Lower lobe of right lung (tissue), 2 donors: ENCODE data around the gene ZNF697. TPM values are rescaled to one million over a fixed set of nuclear protein-coding genes. Genes with fewer than 3 reads are reported as not detected.
A peak's percentile ranks its signal among the peaks of the same experiment; 100 is the strongest.
"Not testable (repeated sequence)": the region's sequence is repeated elsewhere in the genome, so short reads cannot be mapped to it uniquely, and the experiment has no call there.

ENCODE experiments used
- ATAC-seq, 2 donors: fragments of 200-7000 bp; cut with Tn5 transposase; one replicate each; pipeline ENCODE4 v1.9.1; 2020 to 2022; ENCODE audit warnings: mild to moderate bottlenecking in 2 of 2, moderate library complexity in 2 of 2
- DNase-seq: peaks from one replicate; pipeline ENCODE4 v3.0.0-alpha.2; 2020
- H3K27ac ChIP-seq: fragments of 200-600 bp; one replicate; pipeline ENCODE4 v1.8.0; 2022
- H3K27me3 ChIP-seq: fragments of 200-600 bp; one replicate; pipeline ENCODE4 v1.8.0; 2022; ENCODE audit warnings: low read depth
- H3K36me3 ChIP-seq: fragments of 200-600 bp; one replicate; pipeline ENCODE4 v1.8.0; 2022; ENCODE audit warnings: mild to moderate bottlenecking
- H3K4me1 ChIP-seq: fragments of 200-600 bp; one replicate; pipeline ENCODE4 v1.8.0; 2022
- H3K4me3 ChIP-seq: fragments of 200-600 bp; one replicate; pipeline ENCODE4 v1.8.0; 2022; ENCODE audit warnings: mild to moderate bottlenecking
- H3K9me3 ChIP-seq: fragments of 200-600 bp; one replicate; pipeline ENCODE4 v1.8.0; 2022
- intact Hi-C: fragments of 100-400 bp; cut with DNase I; formaldehyde crosslinking; loops from one replicate; pipeline ENCODE4 v1.11.0; 2022
- long read RNA-seq: library from polyadenylated mRNA; unstranded; transcript quantifications from one replicate; pipeline ENCODE4 v2.0.0, GENCODE V29; 2021
- total RNA-seq: library from RNA; stranded (reverse); fragmentation: NEBNext Ultra II Directional; extraction: Animal tissue kit (Norgen Biotek cat#: 25700); gene quantifications from one replicate; pipeline ENCODE4 v1.2.1, GENCODE V29; 2021
- TF ChIP-seq, protein P1 (sequence below): fragments of 200-600 bp; IDR thresholded peaks from one replicate; pipeline ENCODE4 v1.8.0; 2022; ENCODE audit warnings: antibody characterized with exemption, mild to moderate bottlenecking
- donor health status: DM: no; HTN: yes; CAD: no; lungs with severe emphysema.

Gene ZNF697
- 8.7 TPM for total RNA-seq
- long read RNA-seq = 0 reads

DNA sequence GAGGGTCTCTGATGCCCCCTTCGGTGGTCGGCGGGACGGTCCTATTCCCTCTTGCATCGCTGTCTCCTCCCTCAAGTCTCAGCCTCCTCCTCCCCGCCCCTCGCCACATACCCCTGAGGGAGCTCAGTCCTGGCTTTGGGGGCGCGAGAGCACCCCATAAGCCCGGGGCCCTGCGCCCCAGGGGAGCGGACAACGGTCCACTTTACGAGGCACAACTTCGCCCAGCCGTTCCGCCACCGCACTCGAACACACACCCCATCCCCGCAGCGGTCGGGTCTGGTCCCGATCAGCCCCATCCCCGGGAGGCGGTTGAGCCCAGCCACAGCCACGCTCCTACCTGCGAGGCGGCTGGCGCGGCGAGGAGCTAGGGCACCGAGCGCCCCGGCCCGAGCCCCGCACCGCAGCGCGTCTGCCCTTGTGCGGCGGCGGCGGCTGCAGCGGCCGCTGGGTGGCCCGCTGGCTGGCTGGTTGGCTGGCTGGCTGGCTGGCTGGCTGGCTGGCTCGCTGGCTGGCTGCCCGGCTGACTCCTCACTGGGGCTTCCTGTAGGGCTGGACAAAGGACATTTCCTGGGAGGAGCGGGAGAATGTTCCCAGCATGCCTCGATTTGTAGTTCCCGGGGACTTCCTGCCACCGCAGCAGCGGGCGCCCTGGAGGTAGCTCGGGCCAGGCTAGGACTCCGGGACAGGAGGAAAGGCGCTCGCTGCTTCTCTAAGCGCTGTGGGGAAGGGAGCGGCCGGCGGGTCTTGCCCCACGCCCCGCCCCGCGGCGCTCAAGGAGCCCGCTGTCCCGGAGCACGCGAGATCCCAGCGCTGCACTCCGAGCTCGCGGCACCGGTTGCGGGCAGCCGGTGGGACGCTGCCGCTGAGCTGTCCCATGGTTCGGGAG is at the start of gene ZNF697:
Gene ZNF697, minus strand, starts transcription at position 533 of the 886 bp plus-strand sequence. CDS start 22,166 bp downstream, outside the sequence.
- ATAC-seq = peak; percentile 97 to 98

DNA sequence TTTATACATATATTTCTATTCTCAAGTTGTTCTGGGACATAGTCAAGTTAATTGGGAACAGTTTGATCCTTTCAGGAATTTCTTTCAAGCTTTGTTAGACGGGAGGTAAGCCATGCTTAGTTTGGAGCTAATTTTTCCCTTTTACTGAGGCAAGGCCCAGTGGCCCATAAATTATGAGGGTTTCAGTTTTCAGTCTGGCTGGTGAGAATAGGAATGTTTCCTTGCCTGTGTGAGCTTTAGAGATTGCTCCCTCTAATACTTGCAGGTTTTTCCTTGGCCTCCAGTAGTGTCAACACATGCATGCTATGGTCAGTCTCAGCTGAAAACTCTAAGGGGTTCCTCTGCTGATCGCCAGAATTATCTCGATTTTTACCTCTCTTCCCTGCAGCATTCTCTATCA is 49.5 kb upstream of the ZNF697 start:
- H3K9me3 ChIP-seq = peaks cover 11% of the 10 kb centered on the region
- intact Hi-C loops = no loop called here
- no peaks in the 10 kb centered on the region for H3K27me3 ChIP-seq
- no peak overlapping the region for H3K4me3 ChIP-seq
- no peak overlapping the region for H3K27ac ChIP-seq
- no peaks in the 10 kb centered on the region for H3K36me3 ChIP-seq
- TF ChIP-seq, protein P1, sequence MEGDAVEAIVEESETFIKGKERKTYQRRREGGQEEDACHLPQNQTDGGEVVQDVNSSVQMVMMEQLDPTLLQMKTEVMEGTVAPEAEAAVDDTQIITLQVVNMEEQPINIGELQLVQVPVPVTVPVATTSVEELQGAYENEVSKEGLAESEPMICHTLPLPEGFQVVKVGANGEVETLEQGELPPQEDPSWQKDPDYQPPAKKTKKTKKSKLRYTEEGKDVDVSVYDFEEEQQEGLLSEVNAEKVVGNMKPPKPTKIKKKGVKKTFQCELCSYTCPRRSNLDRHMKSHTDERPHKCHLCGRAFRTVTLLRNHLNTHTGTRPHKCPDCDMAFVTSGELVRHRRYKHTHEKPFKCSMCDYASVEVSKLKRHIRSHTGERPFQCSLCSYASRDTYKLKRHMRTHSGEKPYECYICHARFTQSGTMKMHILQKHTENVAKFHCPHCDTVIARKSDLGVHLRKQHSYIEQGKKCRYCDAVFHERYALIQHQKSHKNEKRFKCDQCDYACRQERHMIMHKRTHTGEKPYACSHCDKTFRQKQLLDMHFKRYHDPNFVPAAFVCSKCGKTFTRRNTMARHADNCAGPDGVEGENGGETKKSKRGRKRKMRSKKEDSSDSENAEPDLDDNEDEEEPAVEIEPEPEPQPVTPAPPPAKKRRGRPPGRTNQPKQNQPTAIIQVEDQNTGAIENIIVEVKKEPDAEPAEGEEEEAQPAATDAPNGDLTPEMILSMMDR = no peak
- DNase-seq = no peak
- ATAC-seq = no peak
- H3K4me1 ChIP-seq = no peaks in the 10 kb centered on the region

More for the DNA sequence above, at the start of gene ZNF697:
- no peaks in the 10 kb centered on the region for H3K9me3 ChIP-seq
- peak within 1 kb of the TSS; percentile 89 for H3K4me3 ChIP-seq
- no peaks in the 10 kb centered on the region for H3K36me3 ChIP-seq
- peaks cover 17% of the 10 kb centered on the region for H3K4me1 ChIP-seq
- TF ChIP-seq, protein P1 = no peak
- H3K27ac ChIP-seq = peak within 1 kb of the TSS; percentile 87
- H3K27me3 ChIP-seq = no peaks in the 10 kb centered on the region
- intact Hi-C loops = no loop called here
- peak; percentile 97 for DNase-seq

DNA sequence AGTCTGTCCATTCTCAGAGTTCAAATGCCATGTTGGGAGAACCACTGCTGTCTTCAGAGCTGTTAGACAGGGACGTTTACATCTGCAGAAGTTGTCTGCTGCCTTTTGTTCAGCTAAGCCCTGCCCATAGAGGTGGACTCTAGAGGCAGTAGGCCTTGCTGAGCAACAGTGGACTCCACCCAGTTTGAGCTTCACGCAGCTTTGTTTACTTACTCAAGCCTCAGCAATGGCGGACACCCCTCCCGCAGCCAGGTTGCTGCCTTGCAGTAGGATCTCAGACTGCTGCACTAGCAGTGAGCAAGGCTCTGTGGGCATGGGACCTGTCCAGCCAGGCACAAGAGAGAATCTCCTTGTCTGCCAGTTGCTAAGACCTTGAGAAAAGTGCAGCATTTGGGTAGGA is 48.8 kb upstream of the ZNF697 start:
- DNase-seq, intact Hi-C loops, ATAC-seq: not testable (repeated sequence)

DNA sequence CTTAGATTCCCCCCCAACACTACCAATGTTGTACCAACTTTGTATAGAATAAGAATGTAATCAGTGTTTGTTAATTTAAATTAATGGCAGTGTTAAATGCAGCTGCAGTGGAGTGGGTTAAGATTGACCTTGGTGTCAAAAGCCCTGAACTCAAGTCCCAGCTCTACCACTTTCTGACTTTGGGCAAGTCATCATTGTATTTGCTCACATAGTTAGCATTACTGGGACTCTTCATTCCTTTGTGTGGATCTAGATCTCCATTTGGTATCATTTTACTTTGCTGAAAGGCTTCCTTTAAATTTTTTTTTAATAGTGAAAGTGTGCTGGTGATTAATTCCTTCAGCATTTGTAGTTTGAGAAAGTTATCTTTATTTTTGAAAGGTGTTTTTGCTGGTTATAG is 41.4 kb upstream of the ZNF697 start:
- no peak for DNase-seq
- Histone ChIP-seq H3K4me3 (no peak overlapping the region), H3K27ac (no peak overlapping the region), H3K9me3 (no peaks in the 10 kb centered on the region), H3K36me3 (no peaks in the 10 kb centered on the region), H3K4me1 (no peaks in the 10 kb centered on the region), H3K27me3 (no peaks in the 10 kb centered on the region)
- TF ChIP-seq, protein P1 = no peak
- no peak for ATAC-seq
- intact Hi-C loops = no loop called here

More for the DNA sequence above, 48.8 kb upstream of the ZNF697 start:
- H3K4me1 ChIP-seq, H3K27me3 ChIP-seq, H3K4me3 ChIP-seq, H3K9me3 ChIP-seq, H3K27ac ChIP-seq, H3K36me3 ChIP-seq: not testable (repeated sequence)

DNA sequence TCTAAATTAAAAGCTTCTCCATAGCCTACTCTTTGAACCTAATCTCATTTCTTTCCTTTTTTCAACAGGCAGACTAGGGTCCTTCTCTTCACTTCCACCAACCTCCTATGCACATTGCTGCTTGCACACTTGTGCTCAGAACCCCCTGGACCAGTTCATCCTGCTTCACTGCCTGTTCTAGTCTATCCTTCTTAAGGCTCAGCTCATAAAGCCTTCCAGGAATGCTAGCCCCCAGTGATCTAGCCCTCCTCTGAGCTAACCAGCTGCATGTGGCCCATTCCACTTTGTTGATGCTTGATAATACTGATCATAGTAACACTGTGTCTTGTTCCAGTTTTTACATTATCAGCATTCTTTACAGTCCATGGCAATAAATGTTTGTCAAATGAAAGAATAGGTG is 40.7 kb upstream of the ZNF697 start:
- no peaks in the 10 kb centered on the region for H3K36me3 ChIP-seq
- no peaks in the 10 kb centered on the region for H3K27me3 ChIP-seq
- no peak overlapping the region for H3K4me3 ChIP-seq
- intact Hi-C loops = no loop called here
- H3K9me3 ChIP-seq = no peaks in the 10 kb centered on the region
- TF ChIP-seq, protein P1 = no peak
- no peak for DNase-seq
- H3K27ac ChIP-seq = no peak overlapping the region
- H3K4me1 ChIP-seq = no peaks in the 10 kb centered on the region
- ATAC-seq = no peak

DNA sequence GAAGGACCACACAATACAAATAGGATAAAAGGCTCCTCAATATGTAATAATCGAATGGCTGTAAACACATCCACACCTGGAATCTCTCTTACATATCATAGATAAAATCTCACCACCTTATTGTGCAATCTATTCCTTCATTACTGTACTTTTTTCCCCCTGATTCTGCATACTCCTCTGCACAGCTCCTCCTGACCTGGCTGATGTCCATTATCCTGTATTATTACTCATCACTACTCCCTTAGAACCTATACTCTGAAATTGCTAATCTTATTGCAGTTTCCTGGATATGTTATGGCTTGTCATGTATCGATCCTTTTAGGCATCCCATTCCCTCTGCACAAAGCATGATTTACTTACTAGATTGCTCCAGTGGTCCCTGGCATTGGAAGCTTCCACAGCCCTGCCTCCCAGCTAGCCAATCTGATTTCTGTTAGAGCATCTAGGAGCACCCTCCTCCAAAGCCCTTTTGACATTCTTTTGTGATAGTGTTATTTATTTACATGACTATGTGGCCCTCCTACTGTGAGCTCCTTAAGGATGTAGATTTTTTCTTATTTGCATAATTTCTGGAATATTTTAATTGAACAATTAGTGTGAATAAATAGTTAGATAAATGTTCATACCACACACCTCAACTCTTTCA is 39.5 kb upstream of the ZNF697 start:
- Histone ChIP-seq H3K4me1 (no peaks in the 10 kb centered on the region), H3K9me3 (no peaks in the 10 kb centered on the region), H3K4me3 (no peak overlapping the region), H3K27me3 (no peaks in the 10 kb centered on the region), H3K36me3 (no peaks in the 10 kb centered on the region), H3K27ac (no peak overlapping the region)
- TF ChIP-seq, protein P1 = no peak
- intact Hi-C loops = no loop called here
- ATAC-seq = no peak
- DNase-seq = no peak
